Renal pelvis (tissue), 4 donors: ENCODE results near the gene ZNF576. TPM values are rescaled to one million over a fixed set of nuclear protein-coding genes. Genes with fewer than 3 reads are reported as not detected.
"Not testable (repeated sequence)": the region's sequence is repeated elsewhere in the genome, so short reads cannot be mapped to it uniquely, and the experiment has no call there.

Experiments used
- DNase-seq: peaks from one replicate; pipeline ENCODE4 v3.0.0-alpha.2; 2013
- polyA plus RNA-seq, 3 donors: library from polyadenylated mRNA; unstranded; fragments of 120-200 nt; gene quantifications; one replicate each; pipeline ENCODE4 v1.2.1, GENCODE V29; 2013; ENCODE audit not compliant: insufficient read length in 3 of 3

ZNF576 gene
- polyA plus RNA-seq, 3 donors, result 11.1 to 13.8 (median 12.7) TPM

DNA sequence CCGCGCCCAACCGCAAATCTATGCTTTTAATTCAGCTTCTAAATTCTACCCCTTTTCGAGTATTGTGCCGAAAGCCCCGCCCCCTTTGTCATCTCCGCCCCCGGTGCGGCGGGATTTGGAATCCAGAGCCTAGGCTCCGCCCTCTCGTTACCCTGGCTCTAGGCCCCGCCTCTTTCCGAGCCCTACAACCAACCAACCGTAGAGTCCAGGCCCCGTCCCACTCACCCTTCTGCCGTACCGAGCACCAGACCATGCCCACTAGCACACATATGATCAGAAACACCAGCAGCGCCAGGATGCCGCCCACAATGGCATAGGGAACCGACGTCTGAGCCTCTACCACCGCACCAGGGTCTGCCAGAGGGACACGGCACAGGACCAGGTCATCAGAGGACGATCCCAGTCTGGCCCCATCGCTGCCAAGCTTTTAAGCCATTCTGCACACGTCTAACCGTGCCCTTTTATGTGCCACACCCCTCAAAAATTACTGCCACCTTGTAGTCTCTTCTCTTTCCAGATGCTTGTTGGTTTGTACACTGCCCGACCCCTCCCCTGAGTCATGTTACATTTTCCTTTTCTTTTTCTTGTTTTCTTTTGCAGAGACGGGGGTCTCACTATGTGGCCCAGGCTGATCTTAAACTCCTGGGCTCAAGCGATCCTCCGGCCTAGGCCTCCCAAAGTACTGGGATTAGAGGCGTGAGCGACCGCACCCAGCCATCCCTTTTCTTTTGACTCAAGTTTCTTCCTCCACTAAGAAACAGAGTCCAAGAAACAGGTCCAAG, 27.7 kb downstream of the ZNF576 start:
- DNase-seq, result no peak

DNA sequence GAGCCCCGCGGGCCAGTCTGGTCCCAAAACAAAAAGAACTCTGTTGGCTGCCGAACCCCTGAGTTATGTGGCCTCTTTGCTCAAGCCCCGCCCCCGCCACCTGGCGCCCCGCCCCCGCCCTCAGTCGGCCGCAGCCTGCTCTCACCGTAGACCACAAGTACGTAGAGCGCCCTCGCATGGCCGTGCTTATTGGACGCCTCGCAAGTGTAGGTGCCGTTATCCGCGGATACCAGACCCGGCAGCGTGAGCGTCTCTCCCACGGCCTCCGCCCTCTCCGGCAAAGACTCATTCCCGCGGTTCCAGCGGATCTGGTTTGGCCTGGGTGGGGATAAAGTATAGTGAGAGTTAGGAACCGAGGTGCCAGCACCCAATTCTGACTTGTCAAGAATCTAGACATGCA, 28.5 kb downstream of the ZNF576 start:
- DNase-seq, result no peak

DNA sequence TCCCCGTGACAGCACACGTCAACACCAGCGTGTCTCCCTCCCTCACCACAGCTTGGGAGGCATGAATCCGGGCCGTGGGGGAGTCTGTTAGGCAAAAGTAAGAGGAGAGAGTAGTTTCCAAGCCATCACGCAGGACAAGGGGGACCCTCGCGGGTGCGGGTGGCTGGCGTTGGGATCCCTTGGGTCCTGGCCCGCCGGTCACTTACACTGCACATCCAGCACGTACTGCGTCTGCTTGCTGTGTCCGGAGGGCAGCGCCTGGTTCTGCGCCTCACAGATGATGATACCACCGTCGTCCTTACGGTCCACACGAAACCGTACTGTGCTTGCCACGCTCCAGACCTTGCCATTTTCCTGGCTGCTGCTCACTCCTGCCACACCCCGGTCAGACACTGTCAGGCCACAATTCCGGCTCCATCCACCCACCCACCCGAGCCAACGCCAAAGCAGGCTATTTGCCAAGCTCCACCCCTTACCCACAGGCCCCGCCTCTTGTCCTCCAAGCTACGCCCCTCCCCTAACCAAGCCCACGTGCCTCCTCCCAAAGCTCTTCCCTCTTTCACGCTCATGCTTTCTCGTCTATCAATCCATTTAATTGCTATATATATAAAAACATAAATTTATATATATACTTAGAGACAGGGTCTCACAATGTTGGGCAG, 29.7 kb downstream of the ZNF576 start:
- no peak for DNase-seq

DNA sequence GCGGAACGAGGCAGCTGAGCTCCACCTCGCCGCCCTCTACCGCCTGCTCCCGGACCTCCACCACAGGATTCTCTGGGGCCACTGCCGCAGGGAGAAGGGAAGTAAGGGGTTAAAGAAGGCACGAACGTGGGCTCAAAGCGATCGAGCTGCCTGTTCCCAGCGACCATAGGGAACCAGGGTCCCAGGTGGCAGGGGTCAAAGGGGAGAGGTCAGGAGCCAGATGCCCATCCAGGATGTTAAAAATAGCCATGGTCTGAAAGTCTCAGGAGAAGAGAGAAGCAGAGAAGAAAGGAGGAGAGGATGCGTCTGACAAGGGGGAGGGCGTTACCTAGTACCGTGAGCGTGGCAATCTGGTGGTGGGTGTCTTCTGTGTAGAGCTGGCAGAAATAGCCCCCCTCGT, 30.4 kb downstream of the ZNF576 start:
- DNase-seq, result no peak

DNA sequence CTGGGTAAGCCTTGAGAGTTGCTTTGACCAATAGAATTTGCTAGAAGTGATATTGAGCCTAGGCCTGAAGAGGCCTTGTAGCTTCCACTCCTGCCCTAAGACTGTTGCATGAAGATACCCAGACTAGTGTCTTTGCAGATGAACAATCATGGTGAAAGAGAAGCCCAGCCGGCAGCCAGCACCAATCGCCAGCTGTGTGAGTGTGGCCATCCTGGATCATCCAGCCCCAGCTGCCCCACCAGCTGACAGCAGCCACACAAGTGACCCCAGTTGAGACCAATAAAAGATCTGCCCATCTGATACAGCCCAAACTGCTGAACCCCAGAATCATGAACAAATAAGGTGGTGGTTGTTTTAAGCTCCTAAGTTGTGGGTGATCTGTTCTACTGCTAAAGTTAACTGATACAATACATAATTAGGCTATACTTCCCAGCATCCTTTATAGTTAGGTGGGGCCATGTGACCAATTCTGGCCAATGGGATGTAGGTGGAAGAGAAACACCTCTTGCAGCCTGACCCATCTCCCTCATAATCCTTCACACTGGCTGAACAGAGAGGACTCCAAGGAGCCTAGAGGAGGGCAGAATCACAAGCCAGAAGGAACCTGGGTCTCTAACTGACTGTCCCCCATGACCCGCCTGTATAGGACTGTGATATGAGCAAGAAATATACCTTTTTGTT, 32.4 kb downstream of the ZNF576 start:
- DNase-seq, result no peak

DNA sequence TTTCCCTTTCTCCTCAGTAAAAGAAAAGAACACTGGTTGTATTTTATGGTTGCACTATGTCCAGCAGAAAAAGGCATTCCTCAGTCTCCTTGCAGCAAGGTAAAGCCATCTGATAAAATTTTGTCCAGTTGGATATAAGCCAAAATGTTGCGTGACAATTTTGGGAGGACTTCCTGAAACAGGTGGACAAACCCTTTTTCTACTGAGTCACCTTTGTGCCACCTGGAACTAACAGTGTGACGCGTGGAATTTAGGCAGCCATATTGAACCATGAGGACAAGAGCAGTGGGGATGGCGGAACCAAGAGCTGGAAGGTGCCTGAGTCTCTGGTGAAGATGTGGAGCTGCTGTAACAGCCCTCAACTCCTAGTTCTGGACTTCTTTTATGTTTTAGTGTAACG, 35.1 kb downstream of the ZNF576 start:
- no peak for DNase-seq

DNA sequence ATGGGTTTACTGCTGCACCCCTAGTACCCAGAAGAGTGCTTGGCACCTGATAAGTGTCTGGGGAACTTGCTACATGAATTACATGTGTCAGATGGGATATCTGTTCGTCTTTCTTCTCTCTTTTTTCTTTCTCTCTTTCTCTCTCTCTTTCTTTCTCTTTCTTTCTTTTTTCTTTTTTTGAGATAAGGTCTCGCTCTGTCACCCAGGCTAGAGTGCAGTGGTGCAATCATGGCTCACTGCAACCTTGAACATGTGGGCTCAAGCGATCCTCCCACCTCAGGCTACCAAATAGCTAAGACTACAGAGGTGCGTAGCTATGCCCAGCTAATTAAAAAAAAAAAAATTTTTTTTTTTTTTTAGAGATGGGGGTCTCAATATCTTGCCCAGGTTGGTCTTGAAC, 37.1 kb downstream of the ZNF576 start:
- DNase-seq, result no peak

DNA sequence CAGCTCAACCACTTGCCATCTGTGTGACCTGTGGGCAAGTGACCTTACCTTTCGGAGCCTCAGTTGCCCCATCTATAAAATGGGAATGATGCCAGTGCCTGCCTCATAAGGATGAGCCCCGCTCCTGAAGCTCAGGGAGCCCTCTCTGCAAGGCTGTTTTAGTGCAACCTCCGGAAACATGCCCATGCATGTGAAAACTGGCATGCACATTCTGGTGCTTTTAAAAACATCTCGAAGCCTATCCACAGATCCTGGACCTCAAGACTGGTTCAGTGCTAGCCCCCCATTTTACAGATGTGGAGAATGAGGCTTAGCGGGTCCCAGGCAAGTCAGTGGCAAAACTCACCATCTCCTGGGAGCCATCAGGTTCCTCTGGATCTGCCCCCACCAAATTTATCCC, 37.7 kb downstream of the ZNF576 start:
- no peak for DNase-seq

DNA sequence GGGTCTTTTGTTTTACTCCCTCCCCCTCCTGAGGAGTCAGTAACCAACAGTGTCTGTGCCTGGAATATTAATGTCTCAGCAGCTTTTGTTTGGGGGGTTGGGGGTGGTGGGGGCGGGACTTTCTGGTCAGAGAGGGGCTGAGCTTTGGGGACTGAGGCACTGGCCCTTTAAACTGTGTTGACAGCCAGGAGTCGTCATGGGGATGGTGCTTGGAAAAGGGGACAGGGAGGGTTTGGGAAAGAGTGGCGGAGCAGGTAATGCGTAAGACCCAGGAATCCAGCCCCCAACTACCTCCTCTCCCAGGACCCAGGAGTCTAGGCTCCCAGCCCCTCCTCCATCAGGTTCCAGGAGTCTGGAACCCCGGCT, 38.1 kb downstream of the ZNF576 start:
- DNase-seq, result no peak

DNA sequence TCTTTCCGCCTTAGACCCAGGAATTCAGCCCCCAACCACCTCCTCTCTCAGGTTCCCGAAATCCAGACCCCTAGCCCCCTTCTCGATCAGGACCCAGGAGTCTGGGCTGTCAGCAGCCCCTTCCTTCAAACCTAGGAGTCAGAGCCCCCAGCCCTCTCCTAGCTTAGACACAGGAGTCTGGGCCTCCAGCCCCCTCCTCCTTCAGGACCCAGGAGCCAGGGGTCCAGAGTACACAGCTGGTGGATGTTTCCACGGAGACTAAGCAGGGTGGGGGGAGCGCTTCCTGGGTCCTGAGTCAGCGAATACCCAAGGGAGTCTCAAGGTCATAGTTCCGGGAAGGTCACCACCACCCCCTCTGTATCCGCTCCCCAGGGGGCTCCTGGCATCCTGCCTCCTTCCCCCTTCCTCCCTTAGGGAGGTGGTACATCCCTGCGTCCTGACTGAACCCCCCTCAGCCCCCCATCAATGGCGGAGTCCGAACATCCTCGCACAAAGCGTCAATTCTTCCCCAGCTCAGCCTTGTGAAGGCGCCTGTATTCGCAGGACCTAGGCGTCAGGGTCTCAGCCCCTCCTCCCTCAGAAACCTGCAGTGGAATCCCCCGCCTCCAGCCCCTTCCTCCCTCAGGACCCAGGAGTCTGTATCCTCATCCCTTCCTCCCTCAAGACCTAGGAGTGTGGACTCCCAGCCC, 38.6 kb downstream of the ZNF576 start:
- no peak for DNase-seq

DNA sequence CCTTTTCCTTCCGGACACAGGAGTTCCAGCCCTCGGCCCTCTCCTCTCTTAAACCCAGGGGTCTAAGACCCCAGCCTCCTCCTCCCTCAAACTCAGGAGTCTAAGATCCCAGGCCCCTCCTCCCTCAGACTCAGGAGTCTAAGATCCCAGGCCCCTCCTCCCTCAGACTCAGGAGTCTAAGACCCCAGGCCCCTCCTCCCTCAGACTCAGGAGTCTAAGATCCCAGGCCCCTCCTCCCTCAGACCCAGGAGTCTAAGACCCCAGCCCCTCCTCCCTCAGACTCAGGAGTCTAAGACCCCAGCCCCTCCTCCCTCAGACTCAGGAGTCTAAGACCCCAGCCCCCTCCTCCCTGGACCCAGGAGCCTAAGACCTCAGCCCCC, 39.2 kb downstream of the ZNF576 start:
- DNase-seq, result not testable (repeated sequence)

DNA sequence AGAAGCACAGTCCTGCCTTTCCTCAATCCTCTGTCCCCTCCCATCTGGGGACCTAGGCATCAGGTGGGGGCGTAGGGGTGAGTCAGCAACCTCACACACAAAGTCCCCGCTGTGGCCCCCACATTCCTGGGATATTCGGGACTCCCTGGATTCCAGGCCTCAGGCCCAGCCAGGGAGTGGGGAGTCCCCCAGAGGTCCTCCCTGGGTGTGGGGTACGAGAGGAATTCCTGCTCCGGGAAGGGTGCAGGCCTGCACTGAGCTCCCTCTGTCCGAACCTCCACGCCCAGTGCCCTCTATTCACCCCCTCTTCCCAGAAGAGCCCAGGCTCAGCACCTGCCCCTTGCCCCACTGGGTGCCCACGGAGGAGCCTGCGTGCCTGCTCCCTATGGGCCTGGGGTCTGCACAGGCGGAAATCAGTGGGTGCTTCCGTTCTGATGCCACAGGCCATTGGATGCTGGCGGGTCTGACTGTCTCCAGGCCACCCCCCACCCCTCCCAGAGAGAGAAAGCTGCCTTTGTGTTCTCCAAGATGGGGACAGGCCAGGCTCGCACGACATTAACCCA, 39.8 kb downstream of the ZNF576 start:
- DNase-seq, result no peak

DNA sequence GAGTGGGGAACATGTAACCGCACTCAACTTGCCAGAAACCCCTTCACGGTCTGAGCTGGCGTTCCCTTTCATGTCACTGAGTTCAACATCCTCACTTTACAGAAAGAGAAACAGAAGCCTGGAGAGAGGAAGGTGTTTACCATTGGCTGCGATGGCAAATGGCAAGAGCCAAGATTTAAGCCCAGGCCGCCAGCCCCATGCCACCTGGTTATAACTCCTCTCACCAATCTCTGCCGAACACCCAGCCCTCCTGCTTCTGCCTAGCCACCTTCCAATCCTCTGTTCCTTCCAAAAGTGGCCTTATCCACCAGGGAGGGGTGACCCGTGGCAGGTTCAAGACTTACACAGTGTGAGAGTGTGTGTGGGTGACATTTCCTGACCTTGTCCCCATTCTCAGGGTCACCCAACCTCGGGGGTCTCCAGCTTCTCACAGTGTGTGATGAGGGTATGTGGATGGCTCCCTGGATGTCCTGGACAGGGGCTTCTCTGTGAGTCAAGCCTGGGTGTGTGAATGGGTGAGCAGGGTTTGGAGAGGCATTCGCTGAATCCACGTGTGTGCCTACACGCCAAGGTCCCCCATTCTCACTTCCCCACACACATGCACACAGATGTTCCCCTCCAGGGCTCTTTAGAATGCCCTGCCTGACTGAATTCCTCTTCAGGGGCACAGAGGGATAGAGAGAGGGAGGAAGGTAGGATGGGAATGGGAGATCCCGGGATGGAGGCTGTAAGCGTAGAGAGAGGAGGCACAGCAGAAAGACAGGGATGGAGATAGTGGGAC, 42.0 kb downstream of the ZNF576 start:
- no peak for DNase-seq

DNA sequence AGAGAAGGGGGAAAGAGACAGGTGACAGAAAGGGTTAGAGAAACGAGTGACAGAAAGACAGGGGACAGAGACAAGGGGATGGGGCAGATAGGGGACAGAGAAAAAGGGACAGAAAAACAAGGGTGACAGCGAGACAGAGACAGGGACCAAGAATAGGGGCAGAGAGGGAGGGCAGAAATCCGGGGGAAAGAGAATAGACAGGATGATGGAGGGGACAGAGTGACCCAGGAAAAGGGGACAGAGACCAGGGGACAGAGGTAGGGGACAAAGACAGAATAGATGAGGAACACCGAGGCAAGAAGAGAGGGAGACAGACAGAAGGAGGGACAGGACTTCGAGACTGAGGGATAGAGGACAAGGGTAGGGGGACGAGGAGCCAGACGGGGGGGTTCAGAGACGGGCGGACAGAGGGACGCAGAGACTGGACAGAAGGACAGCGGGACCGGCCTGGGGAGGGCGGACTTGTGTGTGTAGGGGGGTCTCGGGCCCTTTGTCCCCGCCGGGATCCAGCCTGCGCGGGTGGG, 42.7 kb downstream of the ZNF576 start:
- no peak for DNase-seq

DNA sequence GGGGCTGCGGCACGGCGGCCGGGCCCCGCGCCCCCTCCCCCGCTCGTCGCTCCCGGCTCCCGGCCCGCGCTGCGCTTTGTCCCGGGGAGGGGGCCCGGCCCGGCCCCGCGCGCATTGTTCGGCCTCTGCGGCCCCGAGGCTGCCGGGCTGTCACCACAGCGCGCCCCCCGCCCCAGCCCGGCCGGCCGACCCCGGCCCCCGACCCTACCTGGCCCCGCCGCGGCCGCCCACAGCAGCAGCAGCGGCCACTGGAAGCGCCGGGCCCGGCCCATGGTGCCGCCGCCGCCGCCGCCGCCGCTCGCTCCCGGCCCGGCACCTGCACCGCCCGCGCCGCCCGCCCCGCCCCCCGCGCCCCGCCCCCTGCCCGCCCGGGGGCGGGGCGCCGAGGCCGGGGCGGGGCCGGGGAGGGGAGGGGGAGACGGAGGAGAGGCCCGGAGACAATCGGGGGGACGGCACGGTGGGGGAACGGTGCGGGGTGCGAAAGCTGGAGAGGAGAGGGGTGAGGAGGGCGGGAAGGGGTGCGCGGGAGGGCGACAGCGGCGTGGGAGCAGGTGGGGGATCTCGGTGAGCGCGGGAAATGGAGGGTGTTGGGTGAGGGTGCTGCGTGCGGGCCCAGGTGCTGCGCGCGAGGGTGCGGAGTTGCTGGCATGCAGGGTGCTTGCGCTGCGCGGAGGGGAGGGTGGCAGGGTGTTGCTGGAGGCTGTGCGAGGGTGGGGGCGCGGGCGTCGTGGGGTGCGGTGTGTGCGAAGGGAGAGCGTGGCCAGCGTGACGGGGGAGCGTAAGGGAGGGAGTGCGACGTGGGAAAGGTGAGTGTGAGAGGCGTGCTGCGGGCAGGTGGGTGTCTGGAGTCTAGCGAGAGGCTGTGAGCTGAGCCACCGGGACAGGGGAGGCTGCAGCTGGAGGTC, 43.4 kb downstream of the ZNF576 start, which contains the start of gene CADM4:
TSS of gene CADM4 (minus strand) at position 332 of the 905 bp plus-strand sequence. CDS start at position 272, 60 bp downstream.
- DNase-seq, result no peak

DNA sequence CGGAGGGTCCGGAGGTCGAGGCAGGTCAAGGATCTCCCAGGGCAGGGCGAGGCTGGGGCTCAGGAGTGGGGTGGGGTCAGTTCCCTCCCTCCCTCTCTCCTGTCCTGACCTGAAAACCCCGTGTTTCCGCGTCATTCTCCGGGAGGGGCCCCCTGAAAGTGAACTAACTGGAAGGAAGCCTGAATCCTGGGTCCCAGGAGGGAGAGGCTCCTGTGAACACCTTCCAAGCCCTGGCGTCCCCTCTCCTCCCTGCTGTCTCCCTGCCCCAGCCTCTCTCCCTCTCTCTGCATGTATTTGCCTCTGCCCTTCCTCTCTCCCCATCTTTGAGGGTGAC, 44.0 kb downstream of the ZNF576 start:
- DNase-seq, result no peak

DNA sequence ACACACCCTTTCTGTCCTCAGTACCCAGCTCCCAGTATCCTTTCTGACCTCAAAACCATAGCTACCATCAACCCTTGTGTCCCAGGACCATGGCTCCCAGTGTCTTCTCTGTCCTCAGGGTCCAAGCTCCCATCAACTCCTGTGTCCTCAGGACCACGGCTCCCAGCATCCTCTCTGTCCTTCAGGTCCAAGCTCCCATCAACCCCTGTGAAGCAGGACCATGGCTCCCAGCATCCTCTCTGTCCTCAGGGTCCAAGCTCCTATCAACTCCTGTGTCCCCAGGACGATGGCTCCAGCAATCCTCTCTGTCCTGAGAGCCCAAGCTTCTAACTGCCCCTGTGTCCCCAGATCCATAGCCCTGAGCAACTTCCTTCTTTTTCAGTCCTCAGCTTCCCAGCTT, 44.9 kb downstream of the ZNF576 start:
- DNase-seq, result no peak

DNA sequence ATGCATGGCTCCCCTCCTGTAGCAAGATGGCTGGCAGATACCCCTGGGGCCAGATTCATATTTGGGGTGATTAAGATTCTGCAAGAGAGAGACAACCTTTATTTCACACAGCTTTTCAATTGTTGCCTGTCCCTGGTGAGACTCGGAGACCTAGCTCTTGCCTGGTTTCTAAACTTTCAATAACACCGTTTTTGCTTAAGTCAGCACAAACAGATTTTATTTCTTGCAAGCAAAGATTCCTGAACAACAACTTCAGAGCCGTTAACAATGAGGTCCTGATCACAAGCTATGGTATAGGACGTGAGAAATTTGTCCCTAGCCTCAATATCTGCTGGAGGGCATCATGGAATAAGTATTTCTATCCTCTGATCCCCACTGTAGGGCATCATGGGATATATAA, 46.1 kb downstream of the ZNF576 start:
- no peak for DNase-seq

DNA sequence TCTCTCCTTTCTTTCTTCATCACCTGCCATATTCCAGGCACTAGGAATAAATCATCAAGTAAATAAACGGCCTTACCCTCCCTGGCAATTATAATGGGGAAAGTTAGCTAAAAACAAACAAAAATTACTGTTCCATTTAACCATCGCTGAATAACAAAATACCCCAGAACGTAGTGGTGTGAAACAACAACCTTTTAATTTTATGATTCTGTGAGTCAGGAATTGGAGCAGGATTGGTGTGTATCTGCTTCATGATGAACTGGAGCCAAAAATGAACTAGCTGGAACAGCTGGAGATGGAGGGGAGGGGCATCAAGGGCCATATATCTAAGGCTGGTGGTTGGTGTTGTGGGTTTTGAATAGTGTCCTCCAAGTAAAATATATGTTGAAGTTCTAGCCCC, 46.9 kb downstream of the ZNF576 start:
- DNase-seq, result no peak

DNA sequence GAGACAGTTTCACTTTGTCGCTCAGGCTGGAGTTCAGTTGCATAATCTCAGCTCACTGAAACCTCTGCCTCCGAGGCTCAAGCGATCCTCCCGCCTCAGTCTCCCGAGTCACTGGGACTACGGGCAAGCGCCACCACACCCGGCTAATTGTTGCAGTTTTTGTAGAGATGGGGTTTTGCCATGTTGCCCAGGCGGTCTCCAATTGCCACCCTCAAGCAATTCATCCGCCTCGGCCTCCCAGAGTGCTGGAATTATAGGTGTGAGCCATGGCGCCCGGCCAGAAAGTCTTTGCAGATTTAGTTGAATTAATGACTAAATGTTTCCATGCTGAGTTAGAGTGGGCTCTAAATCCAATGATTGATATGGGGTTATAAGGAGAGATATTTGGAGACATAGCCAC, 47.8 kb downstream of the ZNF576 start:
- DNase-seq, result no peak
